Kidney (tissue), 14 donors: ENCODE results near the gene RASAL2. TPM values are rescaled to one million over a fixed set of nuclear protein-coding genes. Genes with fewer than 3 reads are reported as not detected.

ENCODE experiments used
- DNase-seq, 5 donors: peaks; one replicate each; pipeline ENCODE4 v3.0.0-alpha.2; 2013 to 2020
- FAIRE-seq: peaks from 2 replicates; lab custom pipeline; 2012; peaks lifted over from hg19 to GRCh38; lab: Jason Lieb, UNC
- H3K27ac ChIP-seq, 2 donors: one replicate each; pipeline ENCODE4 v1.7.0; 2013; ENCODE audit warnings: low read depth in 2 of 2, low read length in 2 of 2, inconsistent platforms in 1 of 2
- H3K27me3 ChIP-seq: one replicate; pipeline ENCODE4 v1.7.1; 2013; ENCODE audit warnings: low read length, inconsistent platforms; ENCODE audit not compliant: control insufficient read depth, insufficient read depth
- H3K36me3 ChIP-seq, 3 donors: one replicate each; pipeline versions ENCODE4 v1.7.0 to v1.7.1; 2013; ENCODE audit warnings: low read length in 3 of 3, control low read depth in 1 of 3, inconsistent platforms in 1 of 3; ENCODE audit not compliant: insufficient read depth in 3 of 3, control insufficient read depth in 2 of 3
- H3K4me1 ChIP-seq, 3 donors: one replicate each; pipeline versions ENCODE4 v1.7.0 to v1.7.1; 2013; ENCODE audit warnings: low read length in 3 of 3, inconsistent platforms in 1 of 3, low read depth in 1 of 3; ENCODE audit not compliant: control insufficient read depth in 2 of 3, insufficient read depth in 2 of 3
- H3K4me3 ChIP-seq, 3 donors: one replicate each; pipeline versions ENCODE4 v1.7.0 to v1.8.1; 2013; ENCODE audit warnings: low read length in 3 of 3, control low read depth in 1 of 3, inconsistent platforms in 1 of 3
- H3K9ac ChIP-seq, 3 donors: one replicate each; pipeline versions ENCODE4 v1.7.0 to v1.7.1; 2013; ENCODE audit warnings: low read length in 3 of 3, control low read depth in 1 of 3, inconsistent platforms in 1 of 3
- H3K9me3 ChIP-seq, 3 donors: one replicate each; pipeline versions ENCODE4 v1.7.0 to v1.7.1; 2013; ENCODE audit warnings: low read length in 3 of 3, control low read depth in 1 of 3, inconsistent platforms in 1 of 3; ENCODE audit not compliant: control insufficient read depth in 2 of 3, insufficient read depth in 1 of 3
- CTCF ChIP-seq: IDR thresholded peaks from 3 replicates; pipeline ENCODE4 v1.5.1; 2012; ENCODE audit warnings: mild to moderate bottlenecking, moderate library complexity, borderline replicate concordance; ENCODE audit not compliant: insufficient read depth; ENCODE audit errors: extremely low read depth
- intact Hi-C: fragments of 100-400 bp; cut with DNase I; formaldehyde crosslinking; loops from one replicate; pipeline ENCODE4 v1.11.1; 2022
- polyA plus RNA-seq: library from polyadenylated mRNA; stranded (reverse); fragments of 350-450 nt; fragmentation: Illumina TruSeq; extraction: RNeasy Lipid Tissue Mini Kit (QIAGEN cat#74804); gene quantifications from one replicate; pipeline ENCODE4 v1.2.3, GENCODE V29; 2014; ENCODE audit warnings: low read depth, low replicate concordance; ENCODE audit not compliant: insufficient read depth
- total RNA-seq: library from RNA; stranded (reverse); fragmentation: NEBNext Ultra II Directional; extraction: Animal tissue kit (Norgen Biotek cat#: 25700); gene quantifications from one replicate; pipeline ENCODE4 v1.2.1, GENCODE V29; 2021
- donor health status: control.
- donor health status: control.
- donor health status: control.
- donor health status: control.
- donor health status: control.
- donor health status: DM: yes; HTN: yes; CAD: no.
- donor health status: Normal renal cell carcinoma (clear cell type).

RASAL2 gene
- total and polyA plus RNA-seq, 2 donors from 2014 or later: 2.2 to 26.5 TPM

- Histone ChIP-seq H3K9me3 (no peaks in the 10 kb centered on the region), H3K4me3 (no peak overlapping the region), H3K9ac (no peak overlapping the region), H3K36me3 (no peaks in the 10 kb centered on the region), H3K4me1 (peaks cover 0 to 6% (median 0%) of the 10 kb centered on the region in 3 donors), H3K27me3 (no peaks in the 10 kb centered on the region), H3K27ac (no peak overlapping the region)
- DNase-seq: no peak
- intact Hi-C loops: no loop called here
- FAIRE-seq: no peak
- TF ChIP-seq CTCF: no peak
Observed at GRCh38 chr1:178483251-178483957, 389.5 kb downstream of the RASAL2 start.

GRCh38 chr1:178484698-178485225 is 390.9 kb downstream of the RASAL2 start:
- intact Hi-C loops: no loop called here
- Histone ChIP-seq H3K27me3 (no peaks in the 10 kb centered on the region), H3K9ac (no peak overlapping the region), H3K4me3 (no peak overlapping the region), H3K36me3 (no peaks in the 10 kb centered on the region), H3K4me1 (peaks cover 0 to 6% (median 0%) of the 10 kb centered on the region in 3 donors), H3K27ac (no peak overlapping the region), H3K9me3 (no peaks in the 10 kb centered on the region)
- TF ChIP-seq CTCF: no peak
- FAIRE-seq (no peak), DNase-seq (no peak)

GRCh38 chr1:178485541-178485981 is 391.7 kb downstream of the RASAL2 start:
- Histone ChIP-seq H3K4me3 (no peak overlapping the region), H3K27me3 (no peaks in the 10 kb centered on the region), H3K9me3 (no peaks in the 10 kb centered on the region), H3K27ac (no peak overlapping the region), H3K9ac (no peak overlapping the region), H3K4me1 (peaks cover 0 to 6% (median 0%) of the 10 kb centered on the region in 3 donors), H3K36me3 (no peaks in the 10 kb centered on the region)
- no peak for TF ChIP-seq CTCF
- FAIRE-seq: no peak
- intact Hi-C loops: no loop called here
- no peak for DNase-seq
